ENCODE results near the gene CLHC1.
"Not testable (repeated sequence)": the region's sequence is repeated elsewhere in the genome, so short reads cannot be mapped to it uniquely, and the experiment has no call there.

DNA sequence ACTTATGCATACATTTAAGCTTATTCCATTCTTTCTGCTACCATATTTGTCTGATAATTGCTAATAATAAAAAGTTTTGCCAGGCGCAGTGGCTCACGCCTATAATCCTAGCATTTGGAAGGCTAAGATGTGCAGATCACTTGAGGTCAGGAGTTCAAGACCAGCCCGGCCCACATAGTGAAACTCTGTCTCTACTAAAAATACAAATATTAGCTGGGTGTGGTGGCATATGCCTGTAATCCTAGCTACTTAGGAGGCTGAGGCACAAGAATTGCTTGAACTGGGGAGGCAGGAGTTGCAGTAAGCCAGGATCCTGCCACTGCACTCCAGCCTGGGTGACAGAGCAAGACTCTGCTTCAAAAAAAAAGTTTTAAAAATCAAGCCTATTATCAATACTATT, 27.5 kb upstream of the CLHC1 start:
- TF ChIP-seq CTCF (IDR thresholded peaks at IDR 0.05; ENCODE audit: borderline replicate concordance, extremely low read depth, low read length, poor library complexity, severe bottlenecking); EZH2 (IDR thresholded peaks at IDR 0.05; ENCODE audit: borderline replicate concordance, low read depth, low read length, severe bottlenecking): not testable (repeated sequence)

All from DND-41 (cell line).